D721Med (cell line): ENCODE data around the gene KIAA0753.

Experiments used
- DNase-seq: peaks from one replicate; pipeline ENCODE4 v3.0.0; 2011; ENCODE audit warnings: low spot score; ENCODE audit not compliant: insufficient read length
- FAIRE-seq: peaks from 2 replicates; lab custom pipeline; 2011; peaks lifted over from hg19 to GRCh38; lab: Jason Lieb, UNC
- CTCF ChIP-seq: IDR thresholded peaks from 2 replicates; pipeline ENCODE4 v1.5.1; 2012; ENCODE audit warnings: mild to moderate bottlenecking, control low read depth; ENCODE audit not compliant: insufficient read depth; ENCODE audit errors: missing control alignments

KIAA0753 gene

GRCh38 chr17:6567528-6568183 is 72.9 kb downstream of the KIAA0753 start:
- DNase-seq (no peak), FAIRE-seq (no peak)
- no peak for TF ChIP-seq CTCF

- no peak for TF ChIP-seq CTCF
- FAIRE-seq = no peak
- no peak for DNase-seq
Observed at GRCh38 chr17:6561446-6561845, 79.1 kb downstream of the KIAA0753 start.

- FAIRE-seq = no peak
- no peak for TF ChIP-seq CTCF
Observed at GRCh38 chr17:6560496-6560895, 80.0 kb downstream of the KIAA0753 start.

GRCh38 chr17:6559753-6560215 is 80.7 kb downstream of the KIAA0753 start:
- DNase-seq = no peak
- no peak for FAIRE-seq
- no peak for TF ChIP-seq CTCF

More at GRCh38 chr17:6560496-6560895, 80.0 kb downstream of the KIAA0753 start:
- no peak for DNase-seq

GRCh38 chr17:6558932-6559752 is 81.4 kb downstream of the KIAA0753 start:
- no peak for FAIRE-seq

GRCh38 chr17:6558276-6558675 is 82.2 kb downstream of the KIAA0753 start:
- DNase-seq = no peak
- no peak for TF ChIP-seq CTCF
- no peak for FAIRE-seq

More at GRCh38 chr17:6558932-6559752, 81.4 kb downstream of the KIAA0753 start:
- no peak for DNase-seq
- no peak for TF ChIP-seq CTCF
